ENCODE data around the gene RAI1.

Gene RAI1

DNA sequence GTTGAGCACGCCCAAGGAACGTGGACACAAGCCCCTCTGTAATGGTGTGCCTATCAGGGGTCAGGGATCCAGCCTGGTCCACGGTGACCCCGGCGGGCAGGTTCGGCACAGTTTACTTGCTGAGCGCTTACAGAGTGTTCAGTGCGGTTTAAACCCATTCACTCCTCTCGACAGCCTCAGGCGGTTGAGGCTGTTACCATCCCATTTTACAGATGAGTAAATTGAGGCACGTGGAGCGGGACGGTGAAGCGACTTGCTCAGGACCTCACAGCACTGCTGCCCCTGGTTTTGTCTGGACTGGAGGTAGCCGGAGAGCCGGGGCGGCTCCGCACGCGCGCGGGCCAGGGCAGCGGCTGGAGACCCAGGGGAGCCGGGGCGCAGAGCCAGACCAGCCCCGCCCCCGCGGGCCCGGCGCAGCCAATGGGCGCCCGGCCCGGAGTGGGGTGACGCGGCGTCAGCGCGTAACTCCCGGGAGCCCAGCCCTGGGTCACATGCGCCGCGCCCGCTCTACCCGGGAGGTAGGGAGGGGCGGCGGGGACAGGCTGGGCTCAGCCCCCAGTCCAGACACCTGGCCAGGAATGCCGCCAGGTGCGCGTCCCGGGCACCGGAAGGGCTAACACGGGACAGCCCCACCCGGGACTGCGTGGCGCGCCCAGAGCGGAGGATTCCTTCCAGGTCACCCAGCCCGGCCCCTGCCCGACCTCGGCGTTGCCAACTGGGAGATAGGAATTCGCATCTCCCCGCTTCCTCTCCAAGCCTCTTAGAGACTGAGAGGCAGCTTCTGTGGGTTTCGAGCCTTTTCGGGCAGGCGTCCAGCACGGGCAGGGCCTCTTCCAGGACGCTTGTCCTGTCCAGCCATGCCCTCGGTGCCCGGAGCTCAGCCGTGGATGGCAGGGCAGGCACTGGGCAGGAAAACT is 158.8 kb downstream of the RAI1 start:
- no peak for TF ChIP-seq CTCF (IDR thresholded peaks at IDR 0.05)

DNA sequence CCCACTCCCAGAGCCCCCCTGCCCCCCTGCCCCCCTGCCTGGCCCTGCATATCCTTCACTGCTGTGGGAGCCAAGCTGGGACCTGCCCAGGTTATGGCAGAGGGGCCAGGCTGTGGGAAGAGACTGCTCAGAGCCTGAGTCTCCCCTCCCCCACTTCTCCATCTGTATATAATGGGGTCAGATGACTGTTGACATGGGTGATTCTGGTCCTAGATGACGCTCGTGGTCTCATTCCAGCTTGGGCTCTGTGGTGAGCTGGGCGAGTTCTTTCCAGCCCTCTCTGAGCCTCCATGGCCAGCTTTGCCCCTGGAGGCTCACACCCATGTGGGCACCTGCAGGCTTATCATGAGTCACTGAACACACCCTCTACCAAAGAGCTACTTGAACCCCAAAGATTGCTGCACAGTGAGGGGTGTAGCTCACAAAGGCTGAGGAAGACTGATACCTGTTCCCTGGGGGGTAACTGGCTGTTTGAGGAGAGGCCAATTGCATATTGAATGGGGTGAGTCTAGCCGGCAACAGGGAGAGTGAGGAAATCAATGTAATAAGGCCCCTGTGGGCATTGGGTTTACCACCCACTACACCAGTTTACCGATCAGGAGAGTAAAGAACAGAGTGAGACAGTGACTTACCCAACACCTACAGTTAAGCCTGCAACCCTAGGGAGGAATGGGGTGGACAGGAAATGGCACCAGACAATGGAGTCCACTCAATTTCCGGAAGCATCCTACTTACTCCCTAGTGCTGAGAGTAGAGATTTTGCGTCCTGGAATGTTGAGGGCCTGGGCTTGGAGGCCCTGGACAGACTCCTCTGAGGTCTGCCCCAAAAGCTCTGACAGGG is 159.7 kb downstream of the RAI1 start:
- no peak for TF ChIP-seq CTCF (IDR thresholded peaks at IDR 0.05)

DNA sequence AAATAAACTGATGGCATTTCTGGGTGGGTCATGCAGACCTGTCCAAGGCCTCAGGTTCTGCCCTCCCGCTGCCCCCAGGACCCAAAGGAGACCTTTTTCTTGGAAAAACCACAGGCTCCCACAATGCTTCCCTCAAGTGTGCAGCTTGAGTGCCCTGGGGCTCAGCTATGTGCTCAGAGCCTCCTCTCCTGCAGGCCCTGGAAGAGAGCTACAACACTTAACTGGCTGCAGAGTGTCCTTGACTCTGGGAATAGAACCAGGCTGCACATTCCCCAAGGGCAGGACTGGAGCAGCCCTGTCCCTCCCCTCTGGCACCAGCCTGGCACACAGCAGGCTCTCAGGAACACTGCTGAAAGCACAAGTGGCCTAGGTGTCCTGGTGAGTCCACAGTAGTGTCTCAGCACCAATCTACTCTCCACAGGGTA is 160.4 kb downstream of the RAI1 start:
- TF ChIP-seq CTCF (IDR thresholded peaks at IDR 0.05): no peak

GRCh38 chr17:17842111-17842876 is 161.0 kb downstream of the RAI1 start:
- TF ChIP-seq CTCF (IDR thresholded peaks at IDR 0.05): no peak

DNA sequence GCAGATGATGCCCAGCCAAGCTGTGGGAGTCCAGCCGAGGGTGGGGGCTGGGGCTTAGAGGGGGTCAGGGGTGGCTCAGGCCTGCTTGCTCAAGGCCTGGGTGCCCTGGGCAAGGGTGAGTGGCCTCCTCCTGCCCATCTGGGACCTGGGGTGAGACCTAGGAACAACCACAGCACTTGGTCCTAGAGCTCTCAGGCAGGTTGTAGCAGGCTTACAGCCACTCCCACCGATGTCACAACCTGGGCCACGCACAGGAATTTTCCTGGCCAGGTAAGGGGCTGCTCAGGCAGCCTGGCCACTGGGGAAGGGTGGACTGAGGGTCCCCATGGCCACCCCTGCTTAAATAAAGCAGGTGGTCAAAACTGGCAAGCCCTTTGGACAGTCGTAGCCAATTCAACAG is 161.8 kb downstream of the RAI1 start:
- TF ChIP-seq CTCF (IDR thresholded peaks at IDR 0.05): no peak

GRCh38 chr17:17844079-17844478 is 162.8 kb downstream of the RAI1 start:
- no peak for TF ChIP-seq CTCF (IDR thresholded peaks at IDR 0.05)

GRCh38 chr17:17844500-17844899 is 163.2 kb downstream of the RAI1 start:
- no peak for TF ChIP-seq CTCF (IDR thresholded peaks at IDR 0.05)

Data from LNCAP (cell line).